Effector memory CD8-positive, alpha-beta T cell (primary cell): ENCODE measurements around the gene GDI1.
"Not testable (repeated sequence)": the region's sequence is repeated elsewhere in the genome, so short reads cannot be mapped to it uniquely, and the experiment has no call there.

Experiments used
- ATAC-seq: fragments of 150-1000 bp; cut with Tn5 transposase; replicated peaks from 2 replicates; pipeline ENCODE4 v1.10.0; 2021; ENCODE audit warnings: mild to moderate bottlenecking, moderate library complexity
- DNase-seq, 3 experiments: peaks; one replicate each; pipeline ENCODE4 v3.0.0; 2021
- H3K27ac Mint-ChIP-seq, 2 donors: one replicate each; pipeline ENCODE4 v1.8.0; 2022; ENCODE audit warnings: mild to moderate bottlenecking in 2 of 2, mixed read lengths in 2 of 2, moderate library complexity in 2 of 2
- H3K27me3 Mint-ChIP-seq, 2 donors: one replicate each; pipeline ENCODE4 v1.8.0; 2022; ENCODE audit warnings: mixed read lengths in 2 of 2
- H3K36me3 Mint-ChIP-seq: one replicate; pipeline ENCODE4 v1.8.0; 2022; ENCODE audit warnings: mild to moderate bottlenecking, moderate library complexity, mixed read lengths; ENCODE audit not compliant: insufficient read depth
- H3K4me1 Mint-ChIP-seq, 2 donors: one replicate each; pipeline ENCODE4 v1.8.0; 2022; ENCODE audit warnings: low read depth in 2 of 2, mixed read lengths in 2 of 2
- H3K4me3 Mint-ChIP-seq, 2 donors: one replicate each; pipeline ENCODE4 v1.8.0; 2022; ENCODE audit warnings: mild to moderate bottlenecking in 2 of 2, mixed read lengths in 2 of 2, moderate library complexity in 2 of 2
- H3K9me3 Mint-ChIP-seq, 2 donors: one replicate each; pipeline ENCODE4 v1.8.0; 2022; ENCODE audit warnings: mixed read lengths in 2 of 2
- total RNA-seq, 9 experiments: gene quantifications; one replicate each; lab custom pipeline; 2026; lab: John Stamatoyannopoulos, UW

Gene GDI1
- 94.3 to 138 (median 117) reads per million in 9 experiments for total RNA-seq

- DNase-seq (peak; percentile 45 to 53 (median 52)), ATAC-seq (peak; percentile 61)
- Mint-ChIP-seq H3K27ac (peak within 1 kb of the TSS; percentile 87 to 88), H3K27me3 (no peaks in the 10 kb centered on the region), H3K4me3 (peak within 1 kb of the TSS; percentile 81 to 89), H3K4me1 (peaks cover 4 to 17% of the 10 kb centered on the region in 2 donors), H3K36me3 (peaks cover 47% of the 10 kb centered on the region), H3K9me3 (no peaks in the 10 kb centered on the region)
Measured at GRCh38 chrX:154436983-154437752, at the start of gene GDI1. Gene GDI1, plus strand, starts transcription at chrX:154437154. Its CDS starts 101 bp downstream, at chrX:154437255.

GRCh38 chrX:154388094-154388493 lies 48.9 kb upstream of the GDI1 start:
- H3K36me3 Mint-ChIP-seq, H3K27me3 Mint-ChIP-seq, H3K27ac Mint-ChIP-seq, H3K4me1 Mint-ChIP-seq, H3K4me3 Mint-ChIP-seq, DNase-seq, H3K9me3 Mint-ChIP-seq: not testable (repeated sequence)
- peak; percentile 43 for ATAC-seq

GRCh38 chrX:154388649-154389048 lies 48.3 kb upstream of the GDI1 start:
- H3K27ac Mint-ChIP-seq, H3K4me1 Mint-ChIP-seq, H3K36me3 Mint-ChIP-seq, DNase-seq, H3K9me3 Mint-ChIP-seq, H3K27me3 Mint-ChIP-seq, H3K4me3 Mint-ChIP-seq: not testable (repeated sequence)
- ATAC-seq = peak; percentile 19

- peak; percentile 59 for ATAC-seq
- H3K9me3 Mint-ChIP-seq, DNase-seq, H3K4me3 Mint-ChIP-seq, H3K4me1 Mint-ChIP-seq, H3K27ac Mint-ChIP-seq, H3K27me3 Mint-ChIP-seq, H3K36me3 Mint-ChIP-seq: not testable (repeated sequence)
Measured at GRCh38 chrX:154389812-154390747, 46.9 kb upstream of the GDI1 start.

GRCh38 chrX:154396363-154396762 lies 40.6 kb upstream of the GDI1 start:
- not testable (repeated sequence) for ATAC-seq, H3K27ac Mint-ChIP-seq, H3K27me3 Mint-ChIP-seq, DNase-seq, H3K9me3 Mint-ChIP-seq
- Mint-ChIP-seq H3K36me3 (peaks cover 38% of the 10 kb centered on the region), H3K4me1 (peaks cover 12 to 20% of the 10 kb centered on the region in 2 donors), H3K4me3 (peak overlapping the region in 1 of 2 donors; percentile 99)

- Mint-ChIP-seq H3K36me3 (peaks cover 46% of the 10 kb centered on the region), H3K27ac (peak overlapping the region; percentile 99), H3K27me3 (no peaks in the 10 kb centered on the region), H3K4me1 (peaks cover 12 to 20% of the 10 kb centered on the region in 2 donors), H3K9me3 (no peaks in the 10 kb centered on the region), H3K4me3 (peak overlapping the region; percentile 98 to 99)
- ATAC-seq (peak; percentile 39), DNase-seq (peak in 2 of 3 experiments; percentile 37 to 39)
Measured at GRCh38 chrX:154396973-154397887, 39.7 kb upstream of the GDI1 start.

- Mint-ChIP-seq H3K4me1 (peaks cover 12 to 20% of the 10 kb centered on the region in 2 donors), H3K27me3 (no peaks in the 10 kb centered on the region), H3K4me3 (peak within 1 kb of the TSS; percentile 98 to 99), H3K27ac (peak within 1 kb of the TSS; percentile 99), H3K9me3 (no peaks in the 10 kb centered on the region), H3K36me3 (peaks cover 46% of the 10 kb centered on the region)
- peak; percentile 83 to 87 (median 86) for DNase-seq
- peak; percentile 73 for ATAC-seq
Measured at GRCh38 chrX:154397888-154398667, 38.9 kb upstream of the GDI1 start, which contains the start of gene RPL10. Gene RPL10, plus strand, starts transcription at chrX:154398377. Its CDS starts 143 bp downstream, at chrX:154398520.

GRCh38 chrX:154398668-154399526 lies 38.1 kb upstream of the GDI1 start:
- peak; percentile 72 to 76 (median 74) for DNase-seq
- H3K9me3 Mint-ChIP-seq = no peaks in the 10 kb centered on the region
- H3K4me1 Mint-ChIP-seq = peaks cover 12 to 20% of the 10 kb centered on the region in 2 donors
- peaks cover 53% of the 10 kb centered on the region for H3K36me3 Mint-ChIP-seq
- peak overlapping the region; percentile 99 for H3K27ac Mint-ChIP-seq
- peak overlapping the region; percentile 98 to 99 for H3K4me3 Mint-ChIP-seq
- no peaks in the 10 kb centered on the region for H3K27me3 Mint-ChIP-seq
- ATAC-seq = peak; percentile 38

- DNase-seq (peak in 2 of 3 experiments; percentile 21 to 24), ATAC-seq (no peak)
- Mint-ChIP-seq H3K9me3 (no peaks in the 10 kb centered on the region), H3K4me1 (peaks cover 12 to 20% of the 10 kb centered on the region in 2 donors), H3K27ac (peak overlapping the region; percentile 99), H3K4me3 (peak overlapping the region; percentile 98 to 99), H3K27me3 (no peaks in the 10 kb centered on the region), H3K36me3 (peaks cover 53% of the 10 kb centered on the region)
Measured at GRCh38 chrX:154399527-154400368, 37.2 kb upstream of the GDI1 start.

- H3K27me3 Mint-ChIP-seq, DNase-seq, ATAC-seq, H3K9me3 Mint-ChIP-seq: not testable (repeated sequence)
- peak overlapping the region; percentile 99 for H3K27ac Mint-ChIP-seq
- H3K36me3 Mint-ChIP-seq = peaks cover 53% of the 10 kb centered on the region
- peak overlapping the region in 1 of 2 donors; percentile 99 for H3K4me3 Mint-ChIP-seq
- H3K4me1 Mint-ChIP-seq = peaks cover 12 to 20% of the 10 kb centered on the region in 2 donors
Measured at GRCh38 chrX:154400369-154400817, 36.6 kb upstream of the GDI1 start.
